WTC11 (cell line): ENCODE data around the gene IFNA5. TPM values are rescaled to one million over a fixed set of nuclear protein-coding genes. Genes with fewer than 3 reads are reported as not detected.

Source experiments
- ATAC-seq: fragments of 200-7000 bp; cut with Tn5 transposase; 2 replicates; pipeline ENCODE4 v1.10.0; 2021; ENCODE audit warnings: mild to moderate bottlenecking, moderate library complexity
- CTCF ChIA-PET: fragments of 300-600 bp; sonication (Branson Sonifier 250); formaldehyde crosslinking; loops from one replicate; lab custom pipeline; 2021; ENCODE audit warnings: antibody characterized with exemption; lab: Charles Lee
- POLR2A ChIA-PET: fragments of 350-600 bp; sonication (Branson Sonifier 250); formaldehyde crosslinking; loops from one replicate; lab custom pipeline; 2021; ENCODE audit warnings: antibody characterized with exemption; lab: Charles Lee
- DNase-seq: peaks from one replicate; pipeline ENCODE4 v3.0.0; 2021; ENCODE audit warnings: low spot score
- H3K27ac Mint-ChIP-seq: 2 replicates; pipeline ENCODE4 v1.8.0; 2021; ENCODE audit warnings: mixed read lengths
- H3K27me3 Mint-ChIP-seq: 2 replicates; pipeline ENCODE4 v1.8.0; 2021; ENCODE audit warnings: low read depth, mild to moderate bottlenecking, moderate library complexity, mixed read lengths
- H3K36me3 Mint-ChIP-seq: 2 replicates; pipeline ENCODE4 v1.8.0; 2021; ENCODE audit warnings: mixed read lengths
- H3K4me1 Mint-ChIP-seq: 2 replicates; pipeline ENCODE4 v1.8.0; 2022; ENCODE audit warnings: mixed read lengths
- H3K4me3 Mint-ChIP-seq: 2 replicates; pipeline ENCODE4 v1.8.0; 2021; ENCODE audit warnings: mild to moderate bottlenecking, moderate library complexity, mixed read lengths
- H3K9me3 Mint-ChIP-seq: 2 replicates; pipeline ENCODE4 v1.8.0; 2021; ENCODE audit warnings: mixed read lengths
- CBFB ChIP-seq: sonication (generic); formaldehyde crosslinking; IDR thresholded peaks from 2 replicates; pipeline ENCODE4 v1.8.1; 2022; ENCODE audit warnings: mild to moderate bottlenecking, low read depth, missing genetic modification reagents
- GTF2I ChIP-seq: fragments of 250-450 bp; sonication (Bioruptor Pico); conservative IDR thresholded peaks from 2 replicates; pipeline ENCODE4 v1.4.0; 2021; ENCODE audit warnings: mild to moderate bottlenecking
- JAZF1 ChIP-seq: fragments of 250-450 bp; sonication (Bioruptor Pico); IDR thresholded peaks from 2 replicates; pipeline ENCODE4 v1.9.0; 2021; ENCODE audit warnings: moderate library complexity, mild to moderate bottlenecking, inconsistent platforms
- MXD4 ChIP-seq: fragments of 250-450 bp; sonication (Bioruptor Pico); IDR thresholded peaks from 2 replicates; pipeline ENCODE4 v1.8.0; 2021; ENCODE audit warnings: mild to moderate bottlenecking, moderate library complexity, borderline replicate concordance
- NR3C1 ChIP-seq: sonication (generic); formaldehyde crosslinking; conservative IDR thresholded peaks from 2 replicates; pipeline ENCODE4 v1.8.1; 2023; ENCODE audit warnings: low read depth, mild to moderate bottlenecking, missing genetic modification reagents
- TCF7 ChIP-seq: sonication (generic); formaldehyde crosslinking; IDR thresholded peaks from 2 replicates; pipeline ENCODE4 v1.8.0; 2022; ENCODE audit warnings: mild to moderate bottlenecking, low read depth, missing genetic modification reagents, moderate library complexity
- ZNF121 ChIP-seq: sonication (generic); formaldehyde crosslinking; IDR thresholded peaks from 2 replicates; pipeline ENCODE4 v1.8.0; 2023; ENCODE audit warnings: missing genetic modification reagents
- total RNA-seq: library from RNA; stranded (reverse); gene quantifications from 3 replicates; pipeline ENCODE4 v1.2.3, GENCODE V29; 2021
- TF ChIP-seq, protein P1 (sequence below): sonication (generic); formaldehyde crosslinking; IDR thresholded peaks from 2 replicates; pipeline ENCODE4 v1.8.0; 2023; ENCODE audit warnings: missing genetic modification reagents, mild to moderate bottlenecking, borderline replicate concordance
- TF ChIP-seq, protein P2 (sequence below): sonication (generic); formaldehyde crosslinking; IDR thresholded peaks from 2 replicates; pipeline ENCODE4 v1.8.1; 2023; ENCODE audit warnings: mild to moderate bottlenecking, missing genetic modification reagents
- TF ChIP-seq, protein P3 (sequence below): sonication (generic); formaldehyde crosslinking; IDR thresholded peaks from 2 replicates; pipeline ENCODE4 v1.8.1; 2022; ENCODE audit warnings: missing genetic modification reagents, borderline replicate concordance
- TF ChIP-seq, protein P4 (sequence below): sonication (generic); formaldehyde crosslinking; IDR thresholded peaks from 2 replicates; pipeline ENCODE4 v1.8.0; 2023; ENCODE audit warnings: missing genetic modification reagents
- TF ChIP-seq, protein P5 (sequence below): fragments of 250-450 bp; sonication (Bioruptor Pico); conservative IDR thresholded peaks from 2 replicates; pipeline ENCODE4 v1.9.0; 2021; ENCODE audit warnings: mild to moderate bottlenecking
- TF ChIP-seq, protein P6 (sequence below): sonication (generic); formaldehyde crosslinking; IDR thresholded peaks from 2 replicates; pipeline ENCODE4 v1.8.1; 2022; ENCODE audit warnings: mild to moderate bottlenecking, missing genetic modification reagents, moderate library complexity, borderline replicate concordance
- TF ChIP-seq, protein P7 (sequence below): fragments of 250-450 bp; sonication (Bioruptor Pico); IDR thresholded peaks from 2 replicates; pipeline ENCODE4 v2.1.2; 2022; ENCODE audit warnings: mild to moderate bottlenecking, moderate library complexity

IFNA5 gene
- total RNA-seq, 1 experiment from 2014 or later = not detected

DNA sequence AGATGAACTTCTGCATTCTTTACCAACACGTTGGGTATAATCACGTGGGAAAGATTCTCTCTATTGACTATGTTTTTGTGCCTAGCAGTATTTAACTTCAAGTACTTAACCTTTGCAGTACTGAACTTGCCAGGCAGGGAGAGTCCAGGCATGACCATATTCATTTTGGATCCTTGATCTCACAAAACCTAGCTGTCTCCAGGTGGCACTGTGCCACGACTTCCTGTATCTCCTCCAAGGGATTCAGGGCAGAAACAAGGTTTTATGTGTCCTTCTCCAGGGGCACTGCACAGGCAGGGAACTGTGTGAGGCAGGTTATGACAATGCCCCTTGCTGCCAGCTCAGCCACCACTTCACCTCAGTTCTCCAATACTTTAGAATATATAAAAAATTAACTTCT is 11.7 kb upstream of the IFNA5 start (continued):
- TF ChIP-seq, protein P1, sequence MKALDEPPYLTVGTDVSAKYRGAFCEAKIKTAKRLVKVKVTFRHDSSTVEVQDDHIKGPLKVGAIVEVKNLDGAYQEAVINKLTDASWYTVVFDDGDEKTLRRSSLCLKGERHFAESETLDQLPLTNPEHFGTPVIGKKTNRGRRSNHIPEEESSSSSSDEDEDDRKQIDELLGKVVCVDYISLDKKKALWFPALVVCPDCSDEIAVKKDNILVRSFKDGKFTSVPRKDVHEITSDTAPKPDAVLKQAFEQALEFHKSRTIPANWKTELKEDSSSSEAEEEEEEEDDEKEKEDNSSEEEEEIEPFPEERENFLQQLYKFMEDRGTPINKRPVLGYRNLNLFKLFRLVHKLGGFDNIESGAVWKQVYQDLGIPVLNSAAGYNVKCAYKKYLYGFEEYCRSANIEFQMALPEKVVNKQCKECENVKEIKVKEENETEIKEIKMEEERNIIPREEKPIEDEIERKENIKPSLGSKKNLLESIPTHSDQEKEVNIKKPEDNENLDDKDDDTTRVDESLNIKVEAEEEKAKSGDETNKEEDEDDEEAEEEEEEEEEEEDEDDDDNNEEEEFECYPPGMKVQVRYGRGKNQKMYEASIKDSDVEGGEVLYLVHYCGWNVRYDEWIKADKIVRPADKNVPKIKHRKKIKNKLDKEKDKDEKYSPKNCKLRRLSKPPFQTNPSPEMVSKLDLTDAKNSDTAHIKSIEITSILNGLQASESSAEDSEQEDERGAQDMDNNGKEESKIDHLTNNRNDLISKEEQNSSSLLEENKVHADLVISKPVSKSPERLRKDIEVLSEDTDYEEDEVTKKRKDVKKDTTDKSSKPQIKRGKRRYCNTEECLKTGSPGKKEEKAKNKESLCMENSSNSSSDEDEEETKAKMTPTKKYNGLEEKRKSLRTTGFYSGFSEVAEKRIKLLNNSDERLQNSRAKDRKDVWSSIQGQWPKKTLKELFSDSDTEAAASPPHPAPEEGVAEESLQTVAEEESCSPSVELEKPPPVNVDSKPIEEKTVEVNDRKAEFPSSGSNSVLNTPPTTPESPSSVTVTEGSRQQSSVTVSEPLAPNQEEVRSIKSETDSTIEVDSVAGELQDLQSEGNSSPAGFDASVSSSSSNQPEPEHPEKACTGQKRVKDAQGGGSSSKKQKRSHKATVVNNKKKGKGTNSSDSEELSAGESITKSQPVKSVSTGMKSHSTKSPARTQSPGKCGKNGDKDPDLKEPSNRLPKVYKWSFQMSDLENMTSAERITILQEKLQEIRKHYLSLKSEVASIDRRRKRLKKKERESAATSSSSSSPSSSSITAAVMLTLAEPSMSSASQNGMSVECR (CRISPR knock-in tag) = no peak
- TF ChIP-seq NR3C1 (CRISPR knock-in tag) = no peak
- TF ChIP-seq, protein P2, sequence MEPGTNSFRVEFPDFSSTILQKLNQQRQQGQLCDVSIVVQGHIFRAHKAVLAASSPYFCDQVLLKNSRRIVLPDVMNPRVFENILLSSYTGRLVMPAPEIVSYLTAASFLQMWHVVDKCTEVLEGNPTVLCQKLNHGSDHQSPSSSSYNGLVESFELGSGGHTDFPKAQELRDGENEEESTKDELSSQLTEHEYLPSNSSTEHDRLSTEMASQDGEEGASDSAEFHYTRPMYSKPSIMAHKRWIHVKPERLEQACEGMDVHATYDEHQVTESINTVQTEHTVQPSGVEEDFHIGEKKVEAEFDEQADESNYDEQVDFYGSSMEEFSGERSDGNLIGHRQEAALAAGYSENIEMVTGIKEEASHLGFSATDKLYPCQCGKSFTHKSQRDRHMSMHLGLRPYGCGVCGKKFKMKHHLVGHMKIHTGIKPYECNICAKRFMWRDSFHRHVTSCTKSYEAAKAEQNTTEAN (CRISPR knock-in tag) = no peak
- TF ChIP-seq, protein P3, sequence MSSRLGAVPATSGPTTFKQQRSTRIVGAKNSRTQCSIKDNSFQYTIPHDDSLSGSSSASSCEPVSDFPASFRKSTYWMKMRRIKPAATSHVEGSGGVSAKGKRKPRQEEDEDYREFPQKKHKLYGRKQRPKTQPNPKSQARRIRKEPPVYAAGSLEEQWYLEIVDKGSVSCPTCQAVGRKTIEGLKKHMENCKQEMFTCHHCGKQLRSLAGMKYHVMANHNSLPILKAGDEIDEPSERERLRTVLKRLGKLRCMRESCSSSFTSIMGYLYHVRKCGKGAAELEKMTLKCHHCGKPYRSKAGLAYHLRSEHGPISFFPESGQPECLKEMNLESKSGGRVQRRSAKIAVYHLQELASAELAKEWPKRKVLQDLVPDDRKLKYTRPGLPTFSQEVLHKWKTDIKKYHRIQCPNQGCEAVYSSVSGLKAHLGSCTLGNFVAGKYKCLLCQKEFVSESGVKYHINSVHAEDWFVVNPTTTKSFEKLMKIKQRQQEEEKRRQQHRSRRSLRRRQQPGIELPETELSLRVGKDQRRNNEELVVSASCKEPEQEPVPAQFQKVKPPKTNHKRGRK (CRISPR knock-in tag) = no peak
- TF ChIP-seq, protein P4, sequence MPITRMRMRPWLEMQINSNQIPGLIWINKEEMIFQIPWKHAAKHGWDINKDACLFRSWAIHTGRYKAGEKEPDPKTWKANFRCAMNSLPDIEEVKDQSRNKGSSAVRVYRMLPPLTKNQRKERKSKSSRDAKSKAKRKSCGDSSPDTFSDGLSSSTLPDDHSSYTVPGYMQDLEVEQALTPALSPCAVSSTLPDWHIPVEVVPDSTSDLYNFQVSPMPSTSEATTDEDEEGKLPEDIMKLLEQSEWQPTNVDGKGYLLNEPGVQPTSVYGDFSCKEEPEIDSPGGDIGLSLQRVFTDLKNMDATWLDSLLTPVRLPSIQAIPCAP (CRISPR knock-in tag) = no peak
- TF ChIP-seq, protein P5, sequence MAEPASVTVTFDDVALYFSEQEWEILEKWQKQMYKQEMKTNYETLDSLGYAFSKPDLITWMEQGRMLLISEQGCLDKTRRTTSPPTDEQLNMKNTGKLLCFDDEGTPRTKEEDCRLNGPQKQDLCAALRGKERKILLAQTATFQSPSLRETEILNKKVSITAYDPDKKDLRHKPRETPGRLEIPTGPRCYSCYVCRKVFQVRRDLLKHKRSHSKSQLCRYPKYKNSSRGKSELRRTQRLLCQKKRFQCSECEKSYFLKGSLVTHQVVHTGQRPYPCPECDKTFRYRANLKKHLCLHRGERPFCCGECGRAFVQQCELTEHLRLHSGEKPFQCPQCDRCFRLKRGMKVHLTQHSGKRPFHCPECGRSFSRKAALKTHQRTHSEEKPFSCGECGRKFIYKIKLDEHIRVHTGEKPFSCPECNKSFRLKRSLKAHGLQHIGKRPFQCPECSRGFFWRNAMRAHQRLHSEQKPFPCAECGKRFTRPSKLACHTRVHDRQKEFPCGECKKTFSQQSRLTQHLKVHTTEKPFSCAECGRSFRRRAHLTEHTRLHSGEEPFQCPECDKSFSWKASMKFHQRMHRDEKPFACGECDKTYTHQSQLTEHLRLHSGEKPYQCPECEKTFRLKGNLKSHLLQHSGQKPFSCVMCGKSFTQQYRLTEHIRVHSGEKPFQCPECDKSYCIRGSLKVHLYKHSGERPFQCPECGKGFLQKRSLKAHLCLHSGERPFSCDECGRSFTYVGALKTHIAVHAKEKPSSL (CRISPR knock-in tag) = no peak
- no peak for TF ChIP-seq MXD4 (CRISPR knock-in tag)
- no peak for TF ChIP-seq JAZF1 (CRISPR knock-in tag)

DNA sequence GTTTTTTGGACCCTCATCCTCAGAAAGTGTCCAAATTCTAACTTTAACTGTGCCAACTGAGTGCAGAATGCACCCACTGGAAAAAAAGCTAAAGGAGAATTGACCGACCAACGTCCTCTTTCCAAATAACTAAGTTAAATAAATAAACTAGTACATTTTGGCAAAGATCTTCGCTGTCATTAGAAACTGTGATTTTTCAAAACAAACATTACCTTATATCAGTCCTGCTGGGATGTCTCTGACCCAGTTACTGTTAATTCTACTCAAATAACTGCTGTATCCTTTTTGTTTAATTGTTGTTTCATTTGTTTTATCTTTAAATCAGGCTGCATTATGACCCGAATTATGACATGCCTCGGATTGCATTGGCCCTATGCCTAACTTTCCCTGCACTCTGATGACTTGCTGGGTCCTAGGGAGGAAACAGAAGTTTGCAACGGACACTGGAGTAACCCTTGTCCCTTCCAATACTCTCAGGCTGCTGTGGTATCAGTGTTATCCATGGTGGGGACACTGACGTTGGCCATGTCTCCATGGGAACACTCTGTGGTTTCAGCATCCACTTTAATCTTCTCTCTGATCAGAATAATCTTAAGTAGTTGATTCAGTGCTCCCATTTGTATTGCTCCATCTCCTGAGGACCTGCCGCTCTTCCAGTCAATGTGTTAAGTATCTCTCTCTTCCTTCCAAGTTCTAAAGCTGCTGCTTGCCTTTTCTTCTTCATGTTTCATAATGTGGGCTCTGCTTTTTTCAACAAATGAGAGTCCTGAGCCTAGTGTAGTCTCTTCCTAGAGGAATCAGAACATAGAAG is 11.1 kb upstream of the IFNA5 start:
- Mint-ChIP-seq H3K9me3 (peaks cover 13% of the 10 kb centered on the region), H3K4me1 (peaks cover 4% of the 10 kb centered on the region), H3K27me3 (peaks cover 18% of the 10 kb centered on the region), H3K36me3 (peaks cover 6% of the 10 kb centered on the region), H3K27ac (no peak overlapping the region), H3K4me3 (no peak overlapping the region)
- ATAC-seq (no peak), DNase-seq (no peak)
- ChIA-PET CTCF (interaction anchor here (1.0 to 2.7 kb wide), 5 partner anchors 10 to 139 kb away, joined by 3 to 21 read pairs (median 3); no protein-coding TSS in a partner anchor), POLR2A (no interaction called here)
- TF ChIP-seq, protein P6, sequence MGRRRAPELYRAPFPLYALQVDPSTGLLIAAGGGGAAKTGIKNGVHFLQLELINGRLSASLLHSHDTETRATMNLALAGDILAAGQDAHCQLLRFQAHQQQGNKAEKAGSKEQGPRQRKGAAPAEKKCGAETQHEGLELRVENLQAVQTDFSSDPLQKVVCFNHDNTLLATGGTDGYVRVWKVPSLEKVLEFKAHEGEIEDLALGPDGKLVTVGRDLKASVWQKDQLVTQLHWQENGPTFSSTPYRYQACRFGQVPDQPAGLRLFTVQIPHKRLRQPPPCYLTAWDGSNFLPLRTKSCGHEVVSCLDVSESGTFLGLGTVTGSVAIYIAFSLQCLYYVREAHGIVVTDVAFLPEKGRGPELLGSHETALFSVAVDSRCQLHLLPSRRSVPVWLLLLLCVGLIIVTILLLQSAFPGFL = no peak
- TF ChIP-seq TCF7 (CRISPR knock-in tag) (no peak), GTF2I (CRISPR knock-in tag) (no peak), CBFB (CRISPR knock-in tag) (no peak), ZNF121 (CRISPR knock-in tag) (no peak)
- TF ChIP-seq, protein P7, sequence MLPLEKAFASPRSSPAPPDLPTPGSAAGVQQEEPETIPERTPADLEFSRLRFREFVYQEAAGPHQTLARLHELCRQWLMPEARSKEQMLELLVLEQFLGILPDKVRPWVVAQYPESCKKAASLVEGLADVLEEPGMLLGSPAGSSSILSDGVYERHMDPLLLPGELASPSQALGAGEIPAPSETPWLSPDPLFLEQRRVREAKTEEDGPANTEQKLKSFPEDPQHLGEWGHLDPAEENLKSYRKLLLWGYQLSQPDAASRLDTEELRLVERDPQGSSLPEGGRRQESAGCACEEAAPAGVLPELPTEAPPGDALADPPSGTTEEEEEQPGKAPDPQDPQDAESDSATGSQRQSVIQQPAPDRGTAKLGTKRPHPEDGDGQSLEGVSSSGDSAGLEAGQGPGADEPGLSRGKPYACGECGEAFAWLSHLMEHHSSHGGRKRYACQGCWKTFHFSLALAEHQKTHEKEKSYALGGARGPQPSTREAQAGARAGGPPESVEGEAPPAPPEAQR (CRISPR knock-in tag) = no peak
- TF ChIP-seq, protein P5 (CRISPR knock-in tag) = no peak
